ENCODE data around the gene SERPINA9. TPM values are rescaled to one million over a fixed set of nuclear protein-coding genes. Genes with fewer than 3 reads are reported as not detected.

SERPINA9 gene
- total RNA-seq = not detected

DNA sequence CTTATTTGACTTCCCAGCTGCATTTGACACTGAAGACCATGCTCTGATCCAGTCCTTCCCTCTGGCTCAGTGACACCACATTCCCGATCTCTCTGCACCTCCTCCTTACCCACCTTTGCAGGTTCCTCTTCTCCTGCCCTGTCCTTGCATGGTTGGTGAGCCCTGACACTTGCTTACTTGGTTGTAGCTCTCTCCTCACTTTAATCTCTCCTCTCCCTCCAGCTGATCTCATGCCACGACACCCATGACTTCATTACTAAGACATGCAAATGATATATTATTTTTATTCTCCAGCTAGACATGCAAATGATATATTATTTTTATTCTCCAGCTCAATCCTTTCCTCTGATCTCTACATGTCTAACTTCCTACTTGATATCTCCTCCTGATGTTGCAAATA is at the start of gene SERPINA9:
SERPINA9 (minus strand) TSS at position 175 of the 400 bp plus-strand sequence. CDS start 6,357 bp downstream, outside the sequence.
- Histone ChIP-seq H3K9me3 (peaks cover 0 to 29% (median 6%) of the 10 kb centered on the region in 4 donors), H3K4me1 (no peaks in the 10 kb centered on the region), H3K36me3 (no peaks in the 10 kb centered on the region), H3K27ac (no peak within 1 kb of the TSS), H3K4me3 (no peak within 1 kb of the TSS), H3K27me3 (no peaks in the 10 kb centered on the region)
- DNase-seq (ENCODE audit: low spot score in 2 of 2) = no peak
- TF ChIP-seq EP300 (IDR thresholded peaks at IDR 0.05) (no peak), CTCF (IDR thresholded peaks at IDR 0.05) (no peak), POLR2A (IDR thresholded peaks at IDR 0.05) (no peak)
- WGBS, 2 donors = 71 to 85% methylated on average over 2 of the region's 2 CpGs

- Histone ChIP-seq H3K4me1 (no peaks in the 10 kb centered on the region), H3K4me3 (no peak overlapping the region), H3K27me3 (no peaks in the 10 kb centered on the region), H3K36me3 (no peaks in the 10 kb centered on the region), H3K9me3 (peaks cover 0 to 15% (median 2%) of the 10 kb centered on the region in 4 donors), H3K27ac (no peak overlapping the region)
- TF ChIP-seq CTCF (IDR thresholded peaks at IDR 0.05) = no peak
- TF ChIP-seq EP300 (IDR thresholded peaks at IDR 0.05) = no peak
- TF ChIP-seq POLR2A (IDR thresholded peaks at IDR 0.05) = no peak
- WGBS, 2 donors = 61 to 63% methylated on average over 3 of the region's 3 CpGs
- DNase-seq (ENCODE audit: low spot score in 2 of 2) = no peak
Observed at GRCh38 chr14:94524093-94524492, 48.1 kb upstream of the SERPINA9 start.

DNA sequence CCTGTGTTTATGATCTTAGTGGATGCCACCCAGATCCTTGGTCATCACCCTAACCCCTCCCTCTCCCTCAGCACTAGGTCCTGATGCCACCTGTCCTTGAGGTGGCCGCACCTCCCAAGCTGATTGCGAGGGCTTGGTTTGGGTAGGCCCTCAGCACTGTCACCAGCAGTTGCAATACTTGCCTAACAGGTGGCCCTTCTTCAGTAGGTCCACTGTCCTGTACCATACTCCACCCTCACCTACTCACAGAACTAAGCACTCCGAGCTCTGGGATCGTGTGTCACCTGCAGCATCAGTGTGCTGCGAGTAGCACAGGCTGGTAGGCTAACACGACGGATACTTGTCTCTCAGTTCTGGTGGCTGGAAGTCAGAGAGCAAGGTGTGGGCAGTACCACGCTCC is 47.3 kb upstream of the SERPINA9 start:
- 85 to 90% methylated on average over 8 of the region's 8 CpGs for WGBS, 2 donors

DNA sequence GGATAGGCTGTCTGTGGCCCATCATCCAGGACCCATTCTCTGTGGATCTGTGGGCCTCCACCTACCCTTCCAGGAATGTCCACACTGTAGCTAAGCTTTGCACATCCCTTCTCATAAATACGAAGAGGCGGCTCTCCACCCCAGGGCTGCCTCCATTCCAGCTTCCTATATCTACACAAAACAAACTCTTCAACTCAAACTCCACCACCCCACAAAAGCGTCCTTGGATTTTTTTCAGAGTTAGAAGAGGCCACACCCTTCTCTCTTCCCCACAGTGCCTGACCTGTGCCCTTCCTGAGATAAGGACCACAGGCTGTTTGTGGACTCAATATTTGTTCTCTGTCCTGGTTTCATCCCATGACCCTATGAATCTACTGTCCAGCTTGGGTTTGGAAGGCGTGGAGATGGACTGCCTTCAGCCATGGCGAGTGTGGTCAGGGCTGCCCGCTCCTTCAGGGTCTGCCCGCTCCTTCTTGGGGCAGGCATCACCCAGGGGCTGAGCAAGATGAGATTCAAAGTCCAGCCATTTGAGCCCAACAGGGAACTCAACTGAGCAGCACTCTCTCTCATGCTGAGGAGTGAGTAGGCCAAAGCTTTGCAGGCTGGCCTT is 46.2 kb upstream of the SERPINA9 start:
- Histone ChIP-seq H3K9me3 (peaks cover 0 to 13% (median 0%) of the 10 kb centered on the region in 4 donors), H3K27me3 (no peaks in the 10 kb centered on the region), H3K27ac (no peak overlapping the region), H3K4me3 (no peak overlapping the region), H3K36me3 (no peaks in the 10 kb centered on the region), H3K4me1 (peaks cover 0 to 4% (median 0%) of the 10 kb centered on the region in 4 donors)
- no peak for DNase-seq (ENCODE audit: low spot score in 2 of 2)
- WGBS, 2 donors = 91 to 93% methylated on average over 7 of the region's 7 CpGs
- no peak for TF ChIP-seq EP300 (IDR thresholded peaks at IDR 0.05)
- no peak for TF ChIP-seq CTCF (IDR thresholded peaks at IDR 0.05)
- no peak for TF ChIP-seq POLR2A (IDR thresholded peaks at IDR 0.05)

More for the DNA sequence above, 47.3 kb upstream of the SERPINA9 start:
- H3K4me3 ChIP-seq = no peak overlapping the region
- H3K36me3 ChIP-seq = no peaks in the 10 kb centered on the region
- no peak overlapping the region for H3K27ac ChIP-seq
- H3K4me1 ChIP-seq = no peaks in the 10 kb centered on the region
- DNase-seq (ENCODE audit: low spot score in 2 of 2) = no peak
- TF ChIP-seq CTCF (IDR thresholded peaks at IDR 0.05) (no peak), EP300 (IDR thresholded peaks at IDR 0.05) (no peak), POLR2A (IDR thresholded peaks at IDR 0.05) (no peak)
- peaks cover 0 to 15% (median 2%) of the 10 kb centered on the region in 4 donors for H3K9me3 ChIP-seq
- no peaks in the 10 kb centered on the region for H3K27me3 ChIP-seq

DNA sequence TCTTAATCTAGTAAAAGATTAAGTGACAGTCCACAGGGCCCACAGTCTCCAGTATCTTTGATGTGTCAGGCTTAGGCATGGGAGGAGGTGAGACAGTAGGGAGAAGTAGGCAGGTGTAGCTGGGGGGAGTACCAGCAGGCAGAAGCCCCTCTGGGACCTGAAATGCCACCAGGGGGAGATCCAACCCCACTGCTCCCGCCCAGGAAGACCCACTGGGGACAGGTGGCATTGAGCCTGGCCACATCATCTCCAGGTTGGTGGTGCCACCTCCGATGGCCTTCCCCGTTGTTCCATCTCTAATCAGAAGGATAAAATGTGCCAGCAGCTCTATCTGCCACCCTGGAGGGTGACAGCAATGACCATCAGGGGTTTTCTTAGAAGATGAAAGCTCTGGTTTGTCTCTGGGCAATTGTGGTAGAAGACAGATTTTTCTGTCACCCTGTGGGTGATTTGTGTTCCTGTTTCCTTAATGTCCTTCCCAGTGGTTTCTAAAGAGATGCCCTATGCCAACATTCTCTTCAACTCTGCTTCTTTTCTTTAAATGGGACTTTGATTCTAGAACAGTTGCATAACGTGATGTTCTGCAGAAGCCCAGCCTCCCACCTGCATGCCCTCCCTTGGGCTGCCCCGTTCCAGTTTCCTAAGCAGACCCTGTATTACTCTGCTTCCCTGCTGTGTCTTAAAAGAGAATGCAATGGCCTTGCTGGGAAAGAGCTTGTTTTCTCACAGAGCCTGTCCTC is 45.5 kb upstream of the SERPINA9 start:
- no peak for DNase-seq (ENCODE audit: low spot score in 2 of 2)
- H3K27ac ChIP-seq = no peak overlapping the region
- peaks cover 0 to 7% (median 0%) of the 10 kb centered on the region in 4 donors for H3K9me3 ChIP-seq
- no peaks in the 10 kb centered on the region for H3K36me3 ChIP-seq
- peaks cover 0 to 4% (median 0%) of the 10 kb centered on the region in 4 donors for H3K4me1 ChIP-seq
- no peak for TF ChIP-seq EP300 (IDR thresholded peaks at IDR 0.05)
- TF ChIP-seq POLR2A (IDR thresholded peaks at IDR 0.05) = no peak
- TF ChIP-seq CTCF (IDR thresholded peaks at IDR 0.05) = no peak
- H3K27me3 ChIP-seq = no peaks in the 10 kb centered on the region
- WGBS, 2 donors = 46 to 52% methylated on average over 4 to 5 of the region's 5 CpGs
- no peak overlapping the region for H3K4me3 ChIP-seq

Measured in tibial nerve (tissue), 4 donors.